Ureter (tissue), 1 donor: ENCODE results near the gene NBPF3. TPM values are rescaled to one million over a fixed set of nuclear protein-coding genes. Genes with fewer than 3 reads are reported as not detected.
"Not testable (repeated sequence)": the region's sequence is repeated elsewhere in the genome, so short reads cannot be mapped to it uniquely, and the experiment has no call there.

Experiments used
- DNase-seq: peaks from one replicate; pipeline ENCODE4 v3.0.0-alpha.2; 2020; ENCODE audit warnings: low spot score
- total RNA-seq: library from RNA; stranded (reverse); gene quantifications from one replicate; pipeline ENCODE4 v1.2.4, GENCODE V29; 2023
- donor health status: DM: yes; HTN: yes; CAD: no.

NBPF3 gene
- total RNA-seq, 1 donor from 2014 or later: 21.5 TPM

GRCh38 chr1:21518774-21519455, 79.0 kb downstream of the NBPF3 start:
- no peak for DNase-seq

DNA sequence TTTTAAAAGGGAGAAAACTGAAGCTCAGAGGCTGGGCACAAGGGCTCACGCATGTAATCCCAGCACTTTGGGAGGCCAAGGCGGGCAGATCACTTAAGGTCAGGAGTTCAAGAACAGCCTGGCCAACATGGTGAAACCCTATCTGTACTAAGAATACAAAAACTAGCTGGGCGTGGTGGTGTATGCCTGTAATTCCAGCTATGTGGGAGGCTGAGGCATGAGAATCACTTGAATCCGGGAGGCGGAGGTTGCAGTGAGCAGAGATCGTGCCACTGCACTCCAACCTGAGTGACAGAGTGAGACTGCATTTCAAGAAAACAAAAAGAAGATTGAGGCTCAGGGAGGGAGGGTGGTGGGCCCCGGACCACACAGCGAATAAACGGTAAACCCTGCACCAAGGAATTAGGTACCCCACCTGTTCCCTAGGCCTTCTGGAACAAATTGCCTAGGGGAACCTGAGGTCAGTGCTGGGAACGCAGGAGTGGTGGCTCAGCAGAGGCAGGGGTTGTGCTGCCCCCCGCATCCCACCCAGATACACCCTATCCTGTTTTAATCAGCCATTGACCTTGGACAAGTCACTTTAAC, 79.6 kb downstream of the NBPF3 start:
- DNase-seq: not testable (repeated sequence)

DNA sequence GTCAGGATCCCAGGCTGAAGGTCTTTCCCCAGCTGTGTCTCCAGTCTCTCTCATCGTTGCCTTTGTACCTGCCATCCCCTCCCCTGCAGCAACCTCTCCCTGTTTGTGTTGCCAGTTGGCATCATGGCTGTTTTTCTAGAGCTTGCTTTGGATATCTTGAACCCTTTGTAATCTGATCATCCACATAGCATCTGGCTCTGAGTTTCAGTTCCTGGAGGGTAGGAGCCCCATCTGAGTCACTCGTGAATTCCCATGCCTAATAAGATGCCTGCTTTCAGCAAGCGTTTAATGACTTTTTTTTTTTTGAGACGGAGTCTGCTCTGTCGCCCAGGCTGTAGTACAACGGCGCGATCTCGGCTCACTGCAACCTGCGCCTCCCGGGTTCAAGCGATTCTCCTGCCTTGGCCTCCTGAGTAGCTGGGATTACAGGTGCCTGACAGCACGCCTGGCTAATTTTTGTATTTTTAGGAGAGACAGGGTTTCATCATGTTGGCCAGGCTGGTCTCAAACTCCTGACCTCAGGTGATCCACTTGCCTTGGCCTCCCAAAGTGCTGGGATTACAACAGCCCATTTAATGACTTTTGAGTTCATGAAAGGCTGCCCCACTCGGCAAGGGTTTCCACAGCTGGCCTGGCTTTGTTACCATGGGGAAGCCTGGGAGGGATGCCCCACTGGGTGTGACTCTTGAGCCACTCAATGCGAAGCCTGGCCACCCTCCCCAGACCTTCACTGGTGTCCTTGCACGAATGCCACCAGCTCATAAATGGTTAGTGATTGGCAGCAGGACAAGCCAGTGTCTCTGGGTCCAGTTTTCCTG, 81.2 kb downstream of the NBPF3 start:
- no peak for DNase-seq

- DNase-seq: no peak
Observed at GRCh38 chr1:21521717-21522060, 81.8 kb downstream of the NBPF3 start.

GRCh38 chr1:21522525-21523038, 82.6 kb downstream of the NBPF3 start:
- no peak for DNase-seq

- DNase-seq: no peak
Observed at GRCh38 chr1:21523297-21523813, 83.4 kb downstream of the NBPF3 start.

DNA sequence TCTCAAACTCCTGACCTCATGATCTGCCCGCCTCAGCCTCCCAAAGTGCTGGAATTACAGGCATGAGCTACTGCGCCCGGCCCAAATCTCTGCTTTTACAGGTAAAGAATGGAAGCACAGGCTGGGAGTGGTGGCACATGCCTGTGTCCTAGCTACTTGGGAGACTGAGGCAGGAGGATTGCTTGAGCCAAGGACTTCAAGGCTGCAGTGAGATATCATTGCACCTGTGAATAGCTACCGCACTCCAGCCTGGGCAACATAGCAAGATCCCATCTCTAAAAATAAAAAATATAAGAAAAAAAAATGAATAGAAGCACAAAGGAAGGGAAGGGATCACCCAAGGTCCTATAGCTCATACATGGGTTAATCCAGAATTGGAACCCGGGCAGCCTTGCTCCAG, 84.3 kb downstream of the NBPF3 start:
- DNase-seq: no peak

DNA sequence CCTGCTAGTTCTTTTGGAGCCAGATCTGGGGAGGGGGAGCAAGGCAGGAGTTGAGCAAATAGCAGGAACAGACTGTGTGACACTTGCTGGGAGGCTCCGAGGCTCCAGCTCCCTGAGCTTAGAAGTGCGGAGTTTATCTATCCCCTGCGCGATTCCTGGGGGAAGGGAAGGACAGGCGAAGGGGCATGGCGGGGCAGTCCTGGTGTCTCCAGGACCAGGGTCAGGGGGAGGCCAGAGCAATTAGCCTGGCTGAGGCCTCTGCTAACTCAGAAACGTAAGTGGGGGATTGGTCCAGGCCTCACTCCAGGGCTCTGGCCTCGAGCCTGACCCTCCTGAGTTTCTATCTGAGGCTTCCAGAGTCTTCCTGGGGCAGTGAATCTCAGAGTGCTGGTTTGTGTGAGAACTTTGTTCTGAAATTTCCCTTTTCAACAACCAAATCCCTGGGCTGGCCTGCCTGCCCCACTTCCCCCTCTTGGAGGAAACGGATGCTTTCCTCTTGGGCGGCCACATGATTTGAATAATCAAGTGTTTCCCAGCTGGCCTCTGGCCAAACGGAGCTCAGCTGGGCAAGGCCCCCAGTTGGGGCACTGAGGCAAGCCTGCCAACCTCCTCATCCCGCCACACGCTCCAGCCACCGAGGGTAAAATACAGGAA, 84.9 kb downstream of the NBPF3 start:
- DNase-seq: no peak

DNA sequence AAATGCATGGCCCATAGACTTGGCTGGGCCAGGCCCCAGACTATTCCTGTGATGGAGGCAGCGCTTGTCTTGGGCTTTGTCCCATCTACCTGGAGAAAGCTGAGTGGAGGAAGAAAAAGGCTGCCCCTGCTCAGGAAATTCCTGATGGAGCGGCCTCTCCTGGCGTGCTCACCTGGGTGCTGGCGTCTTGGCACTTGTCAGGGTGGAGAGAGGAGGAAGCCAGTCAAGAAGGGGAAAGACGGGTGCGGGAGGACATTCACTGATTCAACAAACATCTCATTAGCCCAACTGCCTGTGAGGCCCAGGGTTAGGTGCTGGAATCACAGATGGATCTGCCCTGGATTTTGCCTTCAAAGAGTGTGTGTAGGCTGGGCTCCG, 85.4 kb downstream of the NBPF3 start:
- no peak for DNase-seq

GRCh38 chr1:21526441-21526840, 86.5 kb downstream of the NBPF3 start:
- DNase-seq: no peak

DNA sequence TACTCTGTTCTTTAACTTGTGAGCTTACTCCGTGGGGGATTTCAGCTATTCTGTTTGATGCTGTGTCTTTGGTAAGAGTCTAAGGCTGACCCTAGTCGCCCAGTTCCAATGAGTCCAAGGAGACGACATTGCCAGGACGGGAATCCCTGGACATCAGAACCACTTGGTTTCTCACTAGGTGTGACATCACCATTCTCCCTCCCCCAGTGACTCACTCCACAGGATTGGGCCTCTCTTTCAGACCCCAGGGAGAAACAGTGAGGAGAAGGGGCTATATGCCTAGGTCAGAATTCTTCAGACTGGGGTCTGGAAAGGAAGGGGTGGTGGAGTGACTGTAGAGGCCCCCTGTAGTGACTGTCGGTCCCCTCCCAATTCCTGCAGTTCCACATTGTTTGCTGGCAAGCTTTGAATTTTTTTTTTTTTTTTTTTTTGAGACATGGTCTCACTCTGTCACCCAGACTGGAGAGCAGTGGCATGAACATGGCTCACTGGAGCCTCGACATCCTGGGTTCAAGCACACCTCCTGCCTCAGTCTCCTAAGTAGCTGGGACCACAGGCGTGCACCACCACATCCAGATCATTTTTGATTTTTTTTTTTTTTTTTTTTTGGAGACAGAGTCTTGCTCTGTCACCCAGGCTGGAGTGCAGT, 90.6 kb downstream of the NBPF3 start:
- no peak for DNase-seq

DNA sequence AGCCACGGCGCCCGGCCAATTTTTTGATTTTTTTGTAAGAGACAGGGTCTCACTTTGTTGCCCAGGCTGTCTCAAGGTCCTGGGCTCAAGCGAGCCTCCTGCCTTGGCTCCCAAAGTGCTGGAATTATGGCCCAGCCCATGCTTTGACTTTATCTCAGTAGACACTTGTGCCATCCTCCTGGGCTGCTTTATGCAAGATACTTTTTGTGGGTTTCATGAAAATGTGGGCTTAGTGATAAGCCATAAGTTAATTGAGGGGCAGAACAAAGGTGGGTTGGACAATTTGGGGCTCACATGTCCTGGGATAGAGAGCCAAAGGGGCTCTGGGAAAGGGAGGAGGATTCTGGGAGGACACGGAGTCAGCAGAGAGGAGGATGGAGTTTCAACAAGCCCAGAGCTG, 91.3 kb downstream of the NBPF3 start:
- no peak for DNase-seq

GRCh38 chr1:21532496-21532895, 92.6 kb downstream of the NBPF3 start:
- DNase-seq: no peak

GRCh38 chr1:21532992-21533534, 93.1 kb downstream of the NBPF3 start:
- DNase-seq: no peak

DNA sequence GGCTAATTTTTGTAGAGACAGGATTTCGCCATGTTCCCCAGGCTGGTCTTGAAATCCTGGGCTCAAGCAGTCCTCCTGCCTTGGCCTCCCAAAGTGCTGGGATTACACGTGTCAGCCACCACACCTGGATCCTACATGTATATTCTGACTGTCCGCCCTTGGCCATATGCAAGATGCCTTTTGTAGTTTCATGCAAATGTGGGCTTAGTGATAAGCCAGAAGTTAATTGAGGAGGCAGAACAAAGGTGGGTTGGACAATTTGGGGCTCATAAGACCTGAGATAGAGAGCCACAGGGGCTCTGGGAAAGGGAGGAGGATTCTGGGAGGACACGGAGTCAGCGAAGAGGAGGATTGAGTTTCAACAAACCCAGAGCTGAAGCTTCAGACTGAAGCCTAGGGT, 94.2 kb downstream of the NBPF3 start:
- DNase-seq: no peak

Other genes with a start within 250 kb of the NBPF3 start
- gene ECE1, start 149.7 kb upstream of the NBPF3 start, total RNA-seq: 131 TPM
- 12.9 TPM for gene ALPL, start 69.3 kb downstream of the NBPF3 start, total RNA-seq
- gene RAP1GAP, start 229.2 kb downstream of the NBPF3 start, total RNA-seq: 47.0 TPM